SK-N-MC (cell line): ENCODE measurements around the gene ZNF224.

ENCODE experiments used
- EZH2 ChIP-seq: fragments of 200-600 bp; sonication (generic); IDR thresholded peaks from one replicate; pipeline ENCODE4 v1.6.1; 2017; ENCODE audit warnings: antibody characterized with exemption
- POLR2AphosphoS5 ChIP-seq: IDR thresholded peaks from 2 replicates; pipeline ENCODE4 v1.6.1; 2012; ENCODE audit warnings: mild to moderate bottlenecking, low read depth, low read length, borderline replicate concordance

- no peak for TF ChIP-seq POLR2AphosphoS5
- TF ChIP-seq EZH2: no peak
These were observed 38.3 kb upstream of the ZNF224 start for GRCh38 chr19:44055870-44056269.
